Measurements from ENCODE around the gene CDKN2D.

The CDKN2D gene

GRCh38 chr19:10521461-10522171 lies 47.2 kb downstream of the CDKN2D start:
- no peak overlapping the region for H3K4me3 ChIP-seq (ENCODE audit: low read depth, low read length)
- DNase-seq (ENCODE audit: low read depth) = no peak
- in situ Hi-C loops (cut with HindIII; ENCODE audit: low sequenced_read_pairs) = no loop called here
- TF ChIP-seq, protein P1, sequence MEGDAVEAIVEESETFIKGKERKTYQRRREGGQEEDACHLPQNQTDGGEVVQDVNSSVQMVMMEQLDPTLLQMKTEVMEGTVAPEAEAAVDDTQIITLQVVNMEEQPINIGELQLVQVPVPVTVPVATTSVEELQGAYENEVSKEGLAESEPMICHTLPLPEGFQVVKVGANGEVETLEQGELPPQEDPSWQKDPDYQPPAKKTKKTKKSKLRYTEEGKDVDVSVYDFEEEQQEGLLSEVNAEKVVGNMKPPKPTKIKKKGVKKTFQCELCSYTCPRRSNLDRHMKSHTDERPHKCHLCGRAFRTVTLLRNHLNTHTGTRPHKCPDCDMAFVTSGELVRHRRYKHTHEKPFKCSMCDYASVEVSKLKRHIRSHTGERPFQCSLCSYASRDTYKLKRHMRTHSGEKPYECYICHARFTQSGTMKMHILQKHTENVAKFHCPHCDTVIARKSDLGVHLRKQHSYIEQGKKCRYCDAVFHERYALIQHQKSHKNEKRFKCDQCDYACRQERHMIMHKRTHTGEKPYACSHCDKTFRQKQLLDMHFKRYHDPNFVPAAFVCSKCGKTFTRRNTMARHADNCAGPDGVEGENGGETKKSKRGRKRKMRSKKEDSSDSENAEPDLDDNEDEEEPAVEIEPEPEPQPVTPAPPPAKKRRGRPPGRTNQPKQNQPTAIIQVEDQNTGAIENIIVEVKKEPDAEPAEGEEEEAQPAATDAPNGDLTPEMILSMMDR (IDR thresholded peaks at IDR 0.05; ENCODE audit: low read depth, low read length, missing control alignments) = no peak

DNA sequence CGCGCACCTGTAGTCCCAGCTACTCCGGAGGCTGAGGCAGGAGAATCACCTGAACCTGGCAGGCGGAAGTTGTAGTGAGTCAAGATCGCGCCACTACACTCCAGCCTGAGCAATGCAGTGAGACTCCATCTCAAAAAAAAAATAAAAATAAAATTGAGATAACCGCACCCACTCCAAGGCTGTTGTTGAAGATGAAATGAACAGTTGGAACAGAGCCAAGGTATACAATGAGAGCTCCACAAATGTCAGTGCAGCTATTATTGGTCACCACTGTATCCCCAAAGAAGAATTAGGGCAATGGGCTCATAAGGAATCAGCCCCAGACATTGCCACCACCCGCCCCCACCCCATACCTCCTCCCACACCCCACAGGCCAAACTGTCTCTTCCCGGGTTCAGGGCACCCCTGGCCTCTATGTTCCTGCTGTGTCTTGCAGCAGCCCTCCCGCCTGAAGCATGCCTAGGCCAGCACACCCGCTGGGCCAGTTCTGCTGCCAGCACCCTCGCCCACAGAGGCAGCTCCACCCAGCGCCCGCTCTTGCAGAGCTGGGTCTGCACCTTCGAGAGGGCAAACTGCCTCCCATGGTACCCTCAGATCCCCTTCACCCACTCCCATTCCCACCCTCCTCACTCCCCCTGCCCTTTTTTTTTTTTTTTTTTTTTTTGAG lies 48.0 kb downstream of the CDKN2D start:
- in situ Hi-C loops (cut with HindIII; ENCODE audit: low sequenced_read_pairs) = no loop called here
- TF ChIP-seq, protein P1 (IDR thresholded peaks at IDR 0.05; ENCODE audit: low read depth, low read length, missing control alignments) = no peak
- no peak for DNase-seq (ENCODE audit: low read depth)
- no peak overlapping the region for H3K4me3 ChIP-seq (ENCODE audit: low read depth, low read length)

GRCh38 chr19:10519421-10519820 lies 49.4 kb downstream of the CDKN2D start:
- in situ Hi-C loops (cut with HindIII; ENCODE audit: low sequenced_read_pairs) = no loop called here
- no peak for DNase-seq (ENCODE audit: low read depth)
- no peak overlapping the region for H3K4me3 ChIP-seq (ENCODE audit: low read depth, low read length)
- TF ChIP-seq, protein P1 (IDR thresholded peaks at IDR 0.05; ENCODE audit: low read depth, low read length, missing control alignments) = no peak

DNA sequence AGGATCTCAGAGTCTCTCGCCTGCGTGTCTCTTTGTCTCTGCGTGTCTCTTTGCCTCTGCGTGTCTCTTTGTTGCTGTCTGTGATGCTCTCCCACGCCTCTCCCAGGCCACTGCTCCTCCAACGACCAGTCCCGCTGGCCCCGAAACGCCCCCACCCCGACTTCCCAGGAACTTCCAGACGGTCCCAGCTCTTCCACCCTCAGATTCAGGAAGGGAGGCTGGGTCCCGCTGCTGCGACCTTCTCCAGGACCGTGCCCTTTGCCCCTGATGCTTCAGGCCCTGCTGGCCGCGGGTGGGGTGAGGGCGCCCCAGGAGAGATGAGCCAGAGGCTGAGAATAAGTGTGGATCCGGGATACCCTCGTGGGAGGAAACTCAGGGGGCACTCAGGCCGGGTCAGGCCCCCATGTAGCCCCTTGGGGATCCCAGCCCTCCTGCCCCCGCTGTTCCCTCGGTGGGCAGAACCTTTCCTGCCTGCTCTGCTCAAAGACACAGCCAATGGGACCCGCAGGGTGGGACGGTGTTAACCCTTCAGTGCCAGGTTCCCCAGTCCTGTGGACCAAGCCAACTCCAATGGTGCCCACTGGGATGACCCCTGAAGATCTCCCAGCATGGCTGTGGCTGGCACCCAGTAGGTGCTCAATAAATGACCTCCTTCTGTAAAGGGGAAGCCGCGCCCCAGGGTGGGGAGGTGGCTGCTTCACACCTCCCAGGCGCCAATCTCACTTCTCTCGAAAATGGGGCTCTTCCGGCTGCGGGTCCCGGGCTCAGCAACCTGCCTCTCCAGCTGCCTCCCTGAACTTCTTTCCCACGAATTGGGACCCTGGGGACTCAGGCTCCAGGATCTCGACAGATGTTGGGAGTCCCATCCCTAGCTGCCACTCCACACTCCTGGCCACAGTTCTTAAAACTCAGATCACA lies 50.1 kb downstream of the CDKN2D start:
- TF ChIP-seq, protein P1 (IDR thresholded peaks at IDR 0.05; ENCODE audit: low read depth, low read length, missing control alignments) = no peak
- in situ Hi-C loops (cut with HindIII; ENCODE audit: low sequenced_read_pairs) = no loop called here
- no peak for DNase-seq (ENCODE audit: low read depth)
- H3K4me3 ChIP-seq (ENCODE audit: low read depth, low read length) = no peak overlapping the region

DNA sequence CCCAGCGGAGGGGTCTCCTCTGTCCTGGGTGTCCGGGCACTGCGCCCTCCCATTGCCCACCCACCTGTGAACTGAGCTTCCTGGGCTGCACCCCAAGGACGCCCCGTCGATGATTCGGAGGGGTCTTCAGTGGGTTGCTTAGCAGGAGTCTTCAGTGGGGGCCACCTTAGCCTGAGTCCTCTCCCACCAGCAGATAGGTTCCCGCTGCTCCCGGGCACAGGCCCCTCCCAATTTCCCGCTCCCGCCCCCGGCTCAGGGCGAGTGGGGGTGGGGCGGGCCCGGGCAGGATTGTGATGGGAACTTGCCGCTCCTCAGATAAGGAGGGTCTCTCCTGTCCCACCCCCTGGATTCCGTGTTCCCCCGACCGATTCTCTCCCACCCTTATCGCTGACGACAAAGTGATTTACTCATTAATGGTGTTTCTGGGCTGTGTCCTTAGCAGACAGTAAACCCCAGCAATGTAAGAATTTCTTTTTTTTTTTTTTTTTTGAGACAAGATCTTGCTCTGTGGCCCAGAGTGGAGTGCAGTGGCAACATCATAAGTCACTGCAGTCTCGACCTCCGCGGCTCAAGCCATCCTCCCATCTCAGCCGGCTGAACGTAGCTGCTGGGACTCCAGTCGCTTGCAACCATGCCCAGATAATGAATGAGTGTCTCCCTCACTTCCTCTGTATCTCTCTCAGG lies 50.9 kb downstream of the CDKN2D start:
- DNase-seq (ENCODE audit: low read depth) = no peak
- H3K4me3 ChIP-seq (ENCODE audit: low read depth, low read length) = peak overlapping the region; percentile 12

More for the DNA sequence above, 50.9 kb downstream of the CDKN2D start:
- TF ChIP-seq, protein P1 (IDR thresholded peaks at IDR 0.05; ENCODE audit: low read depth, low read length, missing control alignments) = no peak
- in situ Hi-C loops (cut with HindIII; ENCODE audit: low sequenced_read_pairs) = no loop called here

Data from astrocyte of the cerebellum (primary cell).